A673 (cell line): ENCODE data around the gene SPATA2L.

ENCODE experiments used
- EZH2 ChIP-seq: fragments of 200-600 bp; sonication (generic); IDR thresholded peaks from 2 replicates; pipeline ENCODE4 v1.6.1; 2017; ENCODE audit warnings: borderline replicate concordance, low read depth, mild to moderate bottlenecking, mixed read lengths, antibody characterized with exemption, low read length; ENCODE audit not compliant: poor library complexity, severe bottlenecking
- TF ChIP-seq, protein P1 (sequence below): fragments of 300-800, 200-600 bp; sonication (generic); conservative IDR thresholded peaks from 2 replicates; pipeline ENCODE4 v1.5.1; 2017; ENCODE audit warnings: low read depth, mild to moderate bottlenecking, antibody characterized with exemption, low read length, moderate library complexity, mixed read lengths

DNA sequence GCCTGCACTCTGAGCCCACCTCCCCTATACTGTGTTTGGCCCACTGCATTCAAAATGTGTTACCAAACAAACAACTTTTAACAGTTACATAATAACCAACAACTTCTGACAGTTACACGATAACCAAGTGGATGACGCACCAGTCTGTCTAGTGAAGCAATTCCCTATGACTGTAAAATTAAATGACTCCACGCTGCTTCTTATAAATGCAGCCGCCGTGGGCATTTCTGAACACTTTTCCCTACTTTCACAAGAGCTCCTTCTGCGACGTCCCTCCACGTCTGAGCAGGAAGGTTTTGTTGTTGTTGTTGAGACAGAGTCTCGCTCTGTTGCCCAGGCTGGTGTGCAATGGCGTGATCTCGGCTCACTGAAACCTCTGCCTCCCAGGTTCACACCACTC, 47.4 kb upstream of the SPATA2L start:
- TF ChIP-seq, protein P1, sequence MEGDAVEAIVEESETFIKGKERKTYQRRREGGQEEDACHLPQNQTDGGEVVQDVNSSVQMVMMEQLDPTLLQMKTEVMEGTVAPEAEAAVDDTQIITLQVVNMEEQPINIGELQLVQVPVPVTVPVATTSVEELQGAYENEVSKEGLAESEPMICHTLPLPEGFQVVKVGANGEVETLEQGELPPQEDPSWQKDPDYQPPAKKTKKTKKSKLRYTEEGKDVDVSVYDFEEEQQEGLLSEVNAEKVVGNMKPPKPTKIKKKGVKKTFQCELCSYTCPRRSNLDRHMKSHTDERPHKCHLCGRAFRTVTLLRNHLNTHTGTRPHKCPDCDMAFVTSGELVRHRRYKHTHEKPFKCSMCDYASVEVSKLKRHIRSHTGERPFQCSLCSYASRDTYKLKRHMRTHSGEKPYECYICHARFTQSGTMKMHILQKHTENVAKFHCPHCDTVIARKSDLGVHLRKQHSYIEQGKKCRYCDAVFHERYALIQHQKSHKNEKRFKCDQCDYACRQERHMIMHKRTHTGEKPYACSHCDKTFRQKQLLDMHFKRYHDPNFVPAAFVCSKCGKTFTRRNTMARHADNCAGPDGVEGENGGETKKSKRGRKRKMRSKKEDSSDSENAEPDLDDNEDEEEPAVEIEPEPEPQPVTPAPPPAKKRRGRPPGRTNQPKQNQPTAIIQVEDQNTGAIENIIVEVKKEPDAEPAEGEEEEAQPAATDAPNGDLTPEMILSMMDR, result no peak
- TF ChIP-seq EZH2, result no peak
